SU-DHL-6 (cell line): ENCODE data around the gene IGLL5.
"Not testable (repeated sequence)": the region's sequence is repeated elsewhere in the genome, so short reads cannot be mapped to it uniquely, and the experiment has no call there.

Experiments
- EZH2phosphoT487 ChIP-seq: fragments of 200-600 bp; sonication (generic), shearing (Covaris generic); conservative IDR thresholded peaks from 2 replicates; pipeline ENCODE4 v1.6.1; 2018; ENCODE audit warnings: mild to moderate bottlenecking, antibody characterized with exemption, low read length, moderate library complexity, mixed read lengths
- TF ChIP-seq, protein P1 (sequence below): fragments of 200-600 bp; sonication (generic); IDR thresholded peaks from one replicate; pipeline ENCODE4 v1.5.1; 2017; ENCODE audit warnings: antibody characterized with exemption, mild to moderate bottlenecking, low read length, moderate library complexity; ENCODE audit not compliant: insufficient read depth, poor library complexity, severe bottlenecking

GRCh38 chr22:22906391-22906790 lies 18.8 kb downstream of the IGLL5 start:
- not testable (repeated sequence) for TF ChIP-seq EZH2phosphoT487
- TF ChIP-seq, protein P1, sequence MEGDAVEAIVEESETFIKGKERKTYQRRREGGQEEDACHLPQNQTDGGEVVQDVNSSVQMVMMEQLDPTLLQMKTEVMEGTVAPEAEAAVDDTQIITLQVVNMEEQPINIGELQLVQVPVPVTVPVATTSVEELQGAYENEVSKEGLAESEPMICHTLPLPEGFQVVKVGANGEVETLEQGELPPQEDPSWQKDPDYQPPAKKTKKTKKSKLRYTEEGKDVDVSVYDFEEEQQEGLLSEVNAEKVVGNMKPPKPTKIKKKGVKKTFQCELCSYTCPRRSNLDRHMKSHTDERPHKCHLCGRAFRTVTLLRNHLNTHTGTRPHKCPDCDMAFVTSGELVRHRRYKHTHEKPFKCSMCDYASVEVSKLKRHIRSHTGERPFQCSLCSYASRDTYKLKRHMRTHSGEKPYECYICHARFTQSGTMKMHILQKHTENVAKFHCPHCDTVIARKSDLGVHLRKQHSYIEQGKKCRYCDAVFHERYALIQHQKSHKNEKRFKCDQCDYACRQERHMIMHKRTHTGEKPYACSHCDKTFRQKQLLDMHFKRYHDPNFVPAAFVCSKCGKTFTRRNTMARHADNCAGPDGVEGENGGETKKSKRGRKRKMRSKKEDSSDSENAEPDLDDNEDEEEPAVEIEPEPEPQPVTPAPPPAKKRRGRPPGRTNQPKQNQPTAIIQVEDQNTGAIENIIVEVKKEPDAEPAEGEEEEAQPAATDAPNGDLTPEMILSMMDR = not testable (repeated sequence)
